SK-N-SH treated with all-trans-retinoic acid at 6 μM for 48 hours (cell line): ENCODE measurements around the gene APOB.

Source experiments
- CSRNP3 ChIP-seq: fragments of 250-450 bp; sonication (Bioruptor Pico); IDR thresholded peaks from 2 replicates; pipeline ENCODE4 v1.5.1; 2021; ENCODE audit warnings: mild to moderate bottlenecking, moderate library complexity
- ESRRG ChIP-seq: fragments of 250-450 bp; sonication (Bioruptor Pico); IDR thresholded peaks from 2 replicates; pipeline ENCODE4 v1.6.1; 2021; ENCODE audit warnings: mild to moderate bottlenecking
- PATZ1 ChIP-seq: fragments of 250-450 bp; sonication (Bioruptor Pico); IDR thresholded peaks from 2 replicates; pipeline ENCODE4 v1.8.0; 2020; ENCODE audit warnings: mild to moderate bottlenecking, moderate library complexity, borderline replicate concordance
- POU6F1 ChIP-seq: fragments of 250-450 bp; sonication (Bioruptor Pico); IDR thresholded peaks from 2 replicates; pipeline ENCODE4 v1.8.0; 2021; ENCODE audit warnings: low read depth, mild to moderate bottlenecking, moderate library complexity, borderline replicate concordance
- SNAI2 ChIP-seq: fragments of 250-450 bp; sonication (Bioruptor Pico); IDR thresholded peaks from 2 replicates; pipeline ENCODE4 v1.5.0; 2020; ENCODE audit warnings: mild to moderate bottlenecking, moderate library complexity
- TSHZ2 ChIP-seq: fragments of 250-450 bp; sonication (Bioruptor Pico); IDR thresholded peaks from 2 replicates; pipeline ENCODE4 v1.5.0; 2020; ENCODE audit warnings: mild to moderate bottlenecking, moderate library complexity
- ZFP3 ChIP-seq: fragments of 250-450 bp; sonication (Bioruptor Pico); IDR thresholded peaks from 2 replicates; pipeline ENCODE4 v1.5.0; 2020; ENCODE audit warnings: mild to moderate bottlenecking, moderate library complexity
- ZFP30 ChIP-seq: fragments of 450-650 bp; formaldehyde crosslinking; IDR thresholded peaks from 2 replicates; pipeline ENCODE4 v1.5.0; 2022; ENCODE audit warnings: mild to moderate bottlenecking, moderate library complexity
- ZNF565 ChIP-seq: fragments of 450-650 bp; formaldehyde crosslinking; conservative IDR thresholded peaks from 2 replicates; pipeline ENCODE4 v1.5.0; 2020; ENCODE audit warnings: low read depth, mild to moderate bottlenecking, moderate library complexity
- ZNF70 ChIP-seq: fragments of 450-650 bp; formaldehyde crosslinking; IDR thresholded peaks from 2 replicates; pipeline ENCODE4 v1.5.0; 2020; ENCODE audit warnings: mild to moderate bottlenecking, moderate library complexity
- ZNF8 ChIP-seq: fragments of 450-650 bp; formaldehyde crosslinking; IDR thresholded peaks from 2 replicates; pipeline ENCODE4 v1.5.0; 2020; ENCODE audit warnings: mild to moderate bottlenecking, moderate library complexity

GRCh38 chr2:21078296-21078695, 34.4 kb upstream of the APOB start:
- no peak for TF ChIP-seq ESRRG (CRISPR knock-in tag)
- TF ChIP-seq CSRNP3 (CRISPR knock-in tag) = no peak
- no peak for TF ChIP-seq SNAI2 (CRISPR knock-in tag)
- no peak for TF ChIP-seq ZNF565 (CRISPR knock-in tag)
- TF ChIP-seq TSHZ2 (CRISPR knock-in tag) = no peak
- TF ChIP-seq ZNF8 (CRISPR knock-in tag) = no peak
- no peak for TF ChIP-seq ZNF70 (CRISPR knock-in tag)
- no peak for TF ChIP-seq POU6F1 (CRISPR knock-in tag)
- TF ChIP-seq ZFP3 (CRISPR knock-in tag) = no peak
- TF ChIP-seq PATZ1 = no peak
- no peak for TF ChIP-seq ZFP30
